HG03175 (cell line): Measurements from ENCODE around the gene PDE5A.
"Not testable (repeated sequence)": the region's sequence is repeated elsewhere in the genome, so short reads cannot be mapped to it uniquely, and the experiment has no call there.

Experiments used
- ATAC-seq: cut with Tn5 transposase; IDR thresholded peaks from one replicate; pipeline ENCODE4 v1.9.1; 2021; ENCODE audit warnings: mild to moderate bottlenecking, moderate library complexity; ENCODE audit not compliant: unreplicated experiment

The PDE5A gene

GRCh38 chr4:119646347-119647071, 17.9 kb upstream of the PDE5A start:
- ATAC-seq: no peak

GRCh38 chr4:119643306-119644042, 14.9 kb upstream of the PDE5A start:
- ATAC-seq: no peak

DNA sequence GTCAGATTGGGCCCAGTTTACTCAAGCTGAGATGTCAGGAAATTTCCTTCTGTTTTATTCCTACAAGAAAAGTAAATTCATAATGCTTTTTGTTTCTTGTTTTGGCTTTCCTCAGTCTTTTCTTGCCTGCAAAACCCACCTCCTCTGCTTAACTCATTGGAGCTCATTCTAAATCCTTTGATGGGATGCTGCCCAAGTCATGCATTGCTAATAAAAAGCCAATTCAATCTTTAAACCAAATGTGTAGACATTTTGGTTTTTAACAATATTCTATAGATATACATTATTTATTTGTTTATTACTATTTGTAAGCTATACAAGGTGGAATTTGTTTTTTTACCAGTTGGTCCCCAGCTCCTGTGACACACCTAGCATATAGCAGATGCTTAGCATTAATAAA, 13.2 kb upstream of the PDE5A start:
- no peak for ATAC-seq

DNA sequence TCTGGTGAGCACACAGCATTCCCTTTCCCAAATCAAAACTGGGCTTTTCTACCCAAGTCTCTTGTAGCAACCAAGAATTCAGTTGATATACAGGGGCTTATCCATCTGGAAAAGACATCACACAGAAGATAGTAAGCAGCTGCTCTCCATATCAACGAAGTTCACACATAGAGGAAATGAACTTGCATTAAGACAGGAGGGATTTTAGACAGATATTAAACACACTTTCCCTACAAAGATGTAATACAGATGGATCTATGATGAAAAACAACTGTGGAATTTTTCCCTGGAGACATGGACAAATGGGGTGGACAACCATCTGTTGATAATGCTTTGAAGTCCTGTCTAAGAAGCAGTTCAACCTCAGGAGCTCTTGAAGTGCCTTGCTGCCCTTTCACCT, 9.8 kb upstream of the PDE5A start:
- no peak for ATAC-seq

GRCh38 chr4:119636851-119637250, 8.2 kb upstream of the PDE5A start:
- not testable (repeated sequence) for ATAC-seq

- no peak for ATAC-seq
These were observed 3.6 kb upstream of the PDE5A start for GRCh38 chr4:119632216-119632615.

DNA sequence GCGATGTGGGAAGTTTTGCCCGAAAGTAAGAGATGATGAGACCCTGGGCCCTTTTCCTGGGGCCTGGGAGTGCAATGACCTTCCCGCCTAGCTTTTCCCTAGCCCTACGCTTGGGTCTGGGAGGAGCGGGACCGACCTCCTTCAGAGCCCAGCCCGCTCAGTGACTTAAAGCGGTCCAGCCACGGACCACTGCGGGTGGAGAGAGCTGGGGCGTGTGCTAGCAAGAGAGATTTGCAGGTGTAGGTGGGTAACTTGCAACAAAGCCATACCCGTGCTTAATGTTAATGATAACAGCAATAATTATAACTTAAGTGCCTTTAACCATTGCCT, 503 bp upstream of the PDE5A start:
- ATAC-seq: peak; percentile 24

GRCh38 chr4:119627267-119628255, 1.0 kb downstream of the PDE5A start:
- ATAC-seq: peak; percentile 58

DNA sequence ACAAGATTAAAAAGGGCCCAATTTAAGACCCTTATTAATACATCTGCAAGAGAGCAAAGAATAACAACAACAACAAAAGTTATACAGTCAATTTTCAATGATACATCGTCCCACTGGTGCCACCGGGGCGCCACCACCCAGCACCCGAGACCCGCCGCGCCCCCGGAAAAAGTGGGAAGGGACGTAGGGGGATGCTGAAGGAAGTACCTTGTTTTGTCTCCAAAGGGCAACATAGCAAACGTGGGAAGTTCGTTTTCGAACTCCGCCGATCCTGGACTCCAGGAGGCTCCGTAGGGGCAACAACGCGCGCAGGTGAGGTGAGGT, 1.7 kb downstream of the PDE5A start:
- ATAC-seq: no peak

GRCh38 chr4:119626420-119626819, 2.2 kb downstream of the PDE5A start:
- no peak for ATAC-seq

DNA sequence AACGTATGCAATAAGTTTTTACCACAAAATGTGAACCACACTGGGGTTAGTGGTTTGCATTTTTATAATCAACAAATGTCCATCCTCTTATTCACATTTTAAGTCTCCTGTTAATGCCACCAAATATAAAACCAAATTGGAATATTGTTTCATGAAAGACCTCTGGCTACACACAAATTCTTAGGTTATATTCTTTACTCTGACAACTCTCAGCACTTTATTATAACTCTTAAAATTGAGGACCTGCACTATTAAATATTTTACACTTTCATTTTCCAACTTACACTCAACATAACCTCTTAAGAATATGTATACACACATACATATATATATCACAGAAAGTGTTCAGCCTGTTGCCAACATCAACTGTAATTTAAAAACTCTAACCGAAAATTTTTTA, 2.8 kb downstream of the PDE5A start:
- no peak for ATAC-seq

DNA sequence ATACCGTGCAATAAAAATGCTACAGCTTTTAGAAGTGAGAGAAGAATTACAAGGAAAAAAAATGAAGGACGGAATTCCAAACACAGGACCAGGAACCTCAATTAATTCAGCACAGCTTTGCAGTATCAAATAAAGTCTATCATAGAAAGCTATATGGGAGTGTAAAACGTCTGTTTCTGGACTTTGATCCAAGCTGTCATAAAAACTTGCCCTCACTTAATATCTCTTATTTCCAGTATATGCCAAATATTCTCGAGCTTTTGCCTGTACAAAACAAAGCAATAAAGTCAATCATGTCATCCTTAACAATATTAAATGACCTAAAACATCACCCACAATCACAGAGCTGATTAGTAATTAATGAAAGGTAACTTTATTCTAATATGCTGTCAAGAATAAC, 4.2 kb downstream of the PDE5A start:
- ATAC-seq: no peak

DNA sequence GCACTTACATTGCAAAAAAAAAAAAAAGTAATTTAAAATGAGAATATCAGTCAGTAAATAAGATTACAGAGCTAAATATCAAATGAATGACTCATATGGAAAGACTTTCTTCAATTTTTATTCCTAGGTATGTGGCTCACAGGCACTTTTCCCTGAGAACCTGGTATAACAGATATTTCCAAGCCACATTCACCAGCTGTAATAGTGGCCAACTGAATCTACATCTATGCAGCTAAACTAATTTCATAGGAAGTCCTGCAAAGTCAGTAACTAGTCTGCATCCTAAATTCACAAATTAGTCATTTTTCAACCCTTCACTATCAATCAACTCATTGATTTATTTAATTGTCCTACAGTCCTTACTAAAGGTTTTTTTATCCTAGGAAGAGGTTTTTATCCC, 5.6 kb downstream of the PDE5A start:
- ATAC-seq: no peak

DNA sequence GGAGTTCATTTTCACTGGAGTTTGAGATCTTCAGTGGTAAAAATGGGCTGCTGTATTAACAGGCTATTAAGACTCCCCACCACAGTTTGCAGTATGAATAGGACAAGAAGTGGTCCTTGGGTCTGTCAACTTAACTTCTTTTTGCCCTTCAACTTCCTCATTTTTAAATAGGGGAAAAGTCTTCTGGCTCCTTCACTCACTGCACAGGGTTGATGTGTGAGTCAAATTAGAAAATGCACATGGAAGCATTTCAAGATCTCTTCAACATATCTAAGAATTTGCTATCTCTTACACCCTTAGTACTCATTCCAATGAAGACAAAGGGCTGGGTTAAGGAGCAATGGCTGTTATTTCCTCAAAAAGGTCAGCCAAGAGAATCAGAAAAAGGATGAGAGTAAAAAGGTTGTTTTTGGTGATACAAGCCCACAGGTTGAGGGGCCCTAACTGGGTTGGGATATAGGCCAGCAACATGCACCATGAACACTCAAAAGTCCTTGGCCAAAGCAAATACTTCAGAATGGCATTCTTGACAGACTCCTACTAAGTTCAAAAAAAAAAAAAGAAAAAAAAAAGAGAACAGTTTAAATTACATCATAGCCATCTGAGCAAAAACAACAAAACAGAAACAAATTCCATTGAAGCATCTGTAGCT, 13.4 kb downstream of the PDE5A start:
- no peak for ATAC-seq

- ATAC-seq: no peak
These were observed 24.3 kb downstream of the PDE5A start for GRCh38 chr4:119604266-119604665.

GRCh38 chr4:119602366-119602765, 26.2 kb downstream of the PDE5A start:
- ATAC-seq: no peak

- no peak for ATAC-seq
These were observed 30.1 kb downstream of the PDE5A start for GRCh38 chr4:119598521-119598920.

DNA sequence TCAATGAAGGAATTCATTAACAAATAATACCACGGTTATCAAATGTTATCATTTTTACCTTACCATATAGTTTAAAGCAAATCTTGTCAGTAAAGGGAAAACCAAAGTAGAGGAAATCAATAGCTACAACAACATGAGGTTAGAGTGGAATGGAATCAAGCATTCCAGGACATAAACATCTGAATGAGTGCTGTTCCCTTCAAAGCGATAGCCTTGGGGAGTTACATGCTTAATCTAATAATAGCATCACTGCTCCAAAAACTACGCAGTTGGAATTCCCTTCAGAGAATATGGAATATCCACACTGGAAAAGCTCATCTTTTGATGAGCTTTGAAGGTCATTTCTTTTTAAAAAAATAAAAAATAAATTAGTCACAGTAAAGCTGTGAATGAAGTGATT, 31.2 kb downstream of the PDE5A start:
- ATAC-seq: no peak

DNA sequence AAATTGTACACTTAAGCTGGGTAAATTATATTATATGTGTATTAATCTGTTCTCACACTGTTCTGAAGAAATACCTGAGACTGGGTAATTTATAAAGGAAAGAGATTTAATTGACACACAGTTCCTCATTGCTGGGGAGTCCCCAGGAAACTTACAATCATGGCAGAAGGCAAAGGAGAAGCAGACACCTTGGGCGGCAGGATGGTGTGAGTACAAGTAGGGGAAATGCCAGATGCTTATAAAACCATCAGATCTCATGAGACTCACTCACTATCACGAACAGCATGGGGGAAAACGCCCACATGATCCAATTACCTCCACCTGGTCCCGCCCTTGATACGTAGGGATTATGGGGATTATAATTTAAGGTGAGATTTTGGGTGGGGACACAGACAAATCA, 34.9 kb downstream of the PDE5A start:
- no peak for ATAC-seq

DNA sequence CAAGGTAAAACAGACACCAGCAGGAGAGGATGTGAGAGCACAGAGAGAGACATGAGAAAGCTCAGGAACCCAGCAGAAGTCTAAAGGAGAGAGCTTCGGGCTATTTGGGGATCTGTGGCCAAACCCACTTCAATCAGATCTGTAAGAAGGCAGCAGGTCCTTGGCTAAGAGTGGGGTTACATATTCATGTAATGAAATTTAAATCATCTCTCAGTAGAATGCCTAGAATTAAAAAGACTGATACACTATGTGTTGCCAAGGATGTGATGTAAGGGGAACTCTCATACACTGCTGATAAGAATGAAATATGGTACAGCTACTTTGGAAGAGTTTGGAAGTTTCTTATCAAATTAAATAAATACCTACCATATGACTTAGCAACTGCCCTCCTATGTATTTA, 35.8 kb downstream of the PDE5A start:
- ATAC-seq: no peak

DNA sequence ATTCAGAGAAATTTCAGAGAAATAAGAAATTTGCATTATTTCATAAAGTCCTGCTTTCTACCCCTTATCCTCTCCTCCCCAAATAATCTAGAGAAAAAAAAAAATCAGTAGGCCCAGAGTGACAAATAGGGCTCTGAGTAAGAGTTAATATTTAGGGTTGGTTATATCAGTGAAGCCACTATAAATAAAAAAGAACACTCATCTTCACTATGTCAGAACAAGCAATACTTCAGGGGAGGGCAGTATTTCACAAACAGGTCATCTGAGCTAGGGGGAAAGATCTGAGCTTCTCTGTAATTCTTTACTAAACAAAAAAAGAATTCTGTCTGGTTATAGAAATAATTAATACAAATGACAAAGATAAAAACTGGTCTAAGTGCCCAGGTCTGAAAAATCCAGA, 39.4 kb downstream of the PDE5A start:
- no peak for ATAC-seq
